Measurements from ENCODE around the gene HCST.
"Not testable (repeated sequence)": the region's sequence is repeated elsewhere in the genome, so short reads cannot be mapped to it uniquely, and the experiment has no call there.

Gene HCST

GRCh38 chr19:35901854-35902661 lies at the start of gene HCST:
HCST (plus strand) TSS chr19:35902529; CDS start chr19:35902594, 65 bp downstream.
- no peak for DNase-seq

- no peak for DNase-seq
Observed at GRCh38 chr19:35853038-35853756, 49.1 kb upstream of the HCST start.

- DNase-seq, result peak; percentile 96
Observed at GRCh38 chr19:35856546-35857149, 45.7 kb upstream of the HCST start, which contains the start of gene KIRREL2. KIRREL2 (plus strand) TSS chr19:35856911; CDS start chr19:35857120, 209 bp downstream.

- no peak for DNase-seq
Observed at GRCh38 chr19:35858311-35858710, 44.0 kb upstream of the HCST start.

GRCh38 chr19:35859414-35859813 lies 42.9 kb upstream of the HCST start:
- no peak for DNase-seq

- DNase-seq, result no peak
Observed at GRCh38 chr19:35860436-35860817, 41.9 kb upstream of the HCST start.

GRCh38 chr19:35860818-35861639 lies 41.3 kb upstream of the HCST start:
- DNase-seq, result no peak

- no peak for DNase-seq
Observed at GRCh38 chr19:35861640-35862160, 40.6 kb upstream of the HCST start.

GRCh38 chr19:35862528-35862927 lies 39.8 kb upstream of the HCST start:
- DNase-seq, result no peak

- no peak for DNase-seq
Observed at GRCh38 chr19:35863018-35863417, 39.3 kb upstream of the HCST start.

GRCh38 chr19:35868172-35868822 lies 34.0 kb upstream of the HCST start, which contains the start of gene APLP1:
APLP1 (plus strand) TSS chr19:35868574; CDS start chr19:35868637, 63 bp downstream.
- peak; percentile 83 for DNase-seq

GRCh38 chr19:35868823-35869326 lies 33.5 kb upstream of the HCST start:
- DNase-seq, result no peak

- DNase-seq, result peak; percentile 89
Observed at GRCh38 chr19:35869327-35870123, 32.8 kb upstream of the HCST start.

- not testable (repeated sequence) for DNase-seq
Observed at GRCh38 chr19:35870124-35870736, 32.1 kb upstream of the HCST start.

GRCh38 chr19:35870798-35871197 lies 31.5 kb upstream of the HCST start:
- DNase-seq, result no peak

GRCh38 chr19:35871611-35872010 lies 30.7 kb upstream of the HCST start:
- no peak for DNase-seq

- no peak for DNase-seq
Observed at GRCh38 chr19:35872180-35872579, 30.1 kb upstream of the HCST start.

- no peak for DNase-seq
Observed at GRCh38 chr19:35874392-35874930, 27.9 kb upstream of the HCST start.

- DNase-seq, result no peak
Observed at GRCh38 chr19:35879068-35879467, 23.3 kb upstream of the HCST start.

- peak; percentile 84 for DNase-seq
Observed at GRCh38 chr19:35879770-35880317, 22.5 kb upstream of the HCST start.
